ENCODE measurements around the gene CIAO2B.
"Not testable (repeated sequence)": the region's sequence is repeated elsewhere in the genome, so short reads cannot be mapped to it uniquely, and the experiment has no call there.

CIAO2B gene

DNA sequence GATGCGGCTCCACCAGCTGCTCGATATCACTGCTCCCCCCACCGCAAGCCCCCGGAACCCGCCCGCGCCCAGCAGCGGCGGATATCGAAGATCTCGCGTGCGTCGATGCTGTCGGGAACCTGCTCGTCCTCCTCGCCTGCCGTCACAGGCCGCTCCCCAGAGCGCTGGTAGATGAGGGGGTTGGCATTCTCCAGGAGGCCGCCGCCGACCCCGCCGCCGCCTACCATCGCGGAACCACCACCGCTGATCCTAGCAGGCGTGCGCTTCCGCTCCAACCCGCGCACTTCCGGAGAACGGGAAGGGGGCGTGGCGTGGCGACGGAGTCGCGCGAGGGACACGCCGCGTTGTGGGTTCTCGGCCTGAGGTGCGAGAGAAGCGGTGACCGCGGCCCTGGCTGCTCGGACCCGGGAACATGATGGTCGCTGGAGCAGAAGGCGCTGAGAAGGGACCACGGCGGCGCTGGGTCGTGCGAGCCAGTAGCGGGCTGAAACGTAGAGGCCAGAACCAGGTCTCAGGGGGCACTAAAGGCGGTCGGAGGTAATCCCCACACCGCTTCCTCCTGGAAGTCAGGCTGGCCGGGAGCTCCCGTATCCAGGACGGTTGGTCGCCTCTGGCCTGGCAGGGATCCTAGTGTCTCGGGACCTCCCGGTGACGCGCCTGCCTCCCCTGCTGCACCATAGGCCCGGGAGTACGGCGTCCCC, at the start of gene CIAO2B:
TSS of gene CIAO2B (minus strand) at position 265 of the 701 bp plus-strand sequence. CDS start at position 227, 38 bp downstream.
- no peak for FAIRE-seq

DNA sequence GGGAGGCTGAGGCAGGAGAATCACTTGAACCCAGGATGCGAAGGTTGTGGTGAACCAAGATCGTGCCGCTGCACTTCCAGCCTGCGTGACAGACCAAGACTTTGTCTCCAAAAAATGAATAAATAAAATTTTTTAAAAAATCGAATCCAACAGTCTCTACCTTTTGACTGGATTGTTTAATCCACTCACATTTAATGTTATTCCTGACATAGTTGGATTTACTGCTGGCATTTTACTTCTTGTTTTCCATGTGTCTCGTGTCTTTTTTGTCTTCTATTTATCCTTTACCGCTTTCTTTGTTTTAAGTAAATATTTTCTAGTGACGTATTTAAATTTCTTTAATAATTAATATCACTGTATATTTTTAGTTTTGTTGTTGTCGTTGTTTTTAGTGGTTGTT, 48.8 kb upstream of the CIAO2B start:
- FAIRE-seq = no peak

DNA sequence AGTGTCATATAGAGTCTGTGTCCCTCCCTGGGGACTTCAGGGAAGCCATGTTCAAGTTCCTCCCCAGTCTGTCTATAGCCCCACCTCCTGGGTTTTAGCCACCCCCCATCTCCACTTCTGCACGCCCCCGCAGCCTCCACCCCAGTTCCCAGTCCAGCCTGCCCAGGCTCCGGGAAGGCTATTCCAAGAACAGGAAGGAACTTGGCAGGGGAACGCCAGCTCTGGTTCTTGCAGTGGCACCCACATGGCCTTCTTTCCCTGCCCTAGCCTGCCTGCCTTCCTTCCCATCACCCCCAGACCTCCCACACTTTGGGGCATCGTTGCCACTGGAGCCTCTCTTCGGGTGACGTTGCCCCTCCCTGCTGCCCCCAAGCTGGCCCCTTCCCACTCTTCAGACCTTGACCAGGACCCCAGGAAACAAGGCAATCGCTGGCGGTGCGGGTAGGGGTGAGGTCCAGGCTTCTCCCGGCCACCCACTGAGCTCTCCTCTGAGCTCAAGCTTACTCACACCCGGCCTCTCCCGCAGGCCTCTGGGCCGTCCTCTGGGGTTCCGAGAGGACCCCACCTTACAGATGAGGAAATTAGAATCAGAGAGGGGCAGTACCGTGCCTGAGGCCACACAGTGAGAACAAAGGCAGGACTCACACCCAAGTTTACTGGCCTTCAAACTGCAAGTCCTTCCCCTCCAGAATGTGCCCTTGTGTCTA, 45.0 kb upstream of the CIAO2B start:
- FAIRE-seq = no peak

DNA sequence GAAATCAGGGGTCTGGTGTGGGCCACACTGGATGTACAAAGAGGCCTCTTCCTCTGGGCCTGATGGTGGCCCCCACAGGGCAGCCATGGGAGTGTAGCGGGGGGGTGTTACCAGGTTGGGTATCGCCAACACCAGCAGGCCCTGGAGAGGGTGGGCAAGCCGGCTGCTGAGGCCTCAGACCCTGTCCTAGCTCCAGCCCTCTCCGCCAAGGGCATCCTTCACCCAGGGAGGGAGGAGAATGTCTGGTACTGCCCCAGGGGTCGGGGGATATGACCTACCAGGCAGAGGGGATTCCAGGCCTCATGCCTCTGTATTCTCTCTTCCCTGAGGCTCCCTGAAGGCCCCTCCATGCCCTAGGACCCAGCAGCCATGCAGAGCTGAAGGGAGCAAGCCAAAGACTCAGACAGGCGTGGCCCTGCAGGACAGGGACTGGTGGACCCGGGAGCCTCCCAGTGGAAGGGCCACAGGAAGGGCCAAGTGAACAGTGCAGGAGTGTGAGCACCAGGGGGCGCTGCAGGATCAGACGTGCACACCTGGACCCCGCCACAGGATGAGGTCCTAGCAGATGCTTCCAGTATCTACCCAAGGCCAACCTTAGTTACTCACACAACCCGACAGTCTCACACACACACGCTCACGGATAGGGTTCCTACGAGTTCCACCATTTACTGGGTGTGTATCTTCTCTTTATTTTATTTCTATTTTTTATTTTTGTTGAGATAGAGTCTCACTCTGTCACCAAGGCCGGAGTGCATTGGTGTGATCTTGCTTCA, 43.3 kb upstream of the CIAO2B start:
- FAIRE-seq = no peak

DNA sequence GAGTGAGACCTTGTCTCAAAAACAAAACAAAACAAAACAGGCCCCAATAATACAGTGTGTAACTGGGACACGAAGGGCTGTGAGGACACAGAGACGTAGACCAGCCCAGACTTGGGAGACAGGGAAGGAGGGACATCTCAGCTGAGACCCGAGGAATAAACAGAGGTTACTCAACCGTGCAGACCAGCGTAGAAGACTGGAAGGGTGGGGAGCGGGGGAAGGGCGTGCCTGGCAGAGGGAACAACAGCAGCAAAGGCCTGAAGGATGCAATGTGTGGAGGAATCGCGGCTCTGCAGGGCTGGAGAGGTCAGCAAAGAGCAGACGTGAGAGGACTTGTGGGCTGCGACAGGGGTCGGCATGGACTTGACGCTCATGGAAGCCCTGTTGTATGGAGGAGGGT, 42.5 kb upstream of the CIAO2B start:
- FAIRE-seq = no peak

DNA sequence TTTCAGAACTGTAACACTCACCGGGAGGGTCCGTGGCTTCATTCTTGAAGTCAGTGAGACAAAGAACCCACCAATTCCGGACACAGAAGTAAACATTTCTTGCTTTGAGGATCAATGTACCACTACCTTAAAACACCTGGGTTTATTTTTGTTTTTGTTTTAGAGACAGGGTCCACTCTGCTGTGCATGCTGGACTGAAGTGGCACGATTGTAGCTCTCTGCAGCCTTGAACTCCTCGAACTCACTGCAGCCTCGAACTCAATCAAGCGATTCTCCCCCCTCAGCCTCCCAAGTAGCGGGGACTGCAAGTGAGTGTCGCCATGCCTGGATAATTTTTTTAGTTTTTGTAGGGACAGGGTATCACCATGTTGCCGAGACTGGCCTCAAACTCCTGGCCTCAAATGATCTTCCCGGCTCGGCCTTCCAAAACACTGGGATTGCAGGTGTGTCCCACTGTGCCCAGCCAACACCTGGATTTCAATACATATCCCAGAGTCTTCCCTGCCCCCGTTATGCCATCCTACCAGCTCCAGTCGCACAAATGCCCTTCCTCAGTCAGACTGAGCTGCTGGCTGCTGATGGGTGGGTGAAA, 41.2 kb upstream of the CIAO2B start:
- no peak for FAIRE-seq

DNA sequence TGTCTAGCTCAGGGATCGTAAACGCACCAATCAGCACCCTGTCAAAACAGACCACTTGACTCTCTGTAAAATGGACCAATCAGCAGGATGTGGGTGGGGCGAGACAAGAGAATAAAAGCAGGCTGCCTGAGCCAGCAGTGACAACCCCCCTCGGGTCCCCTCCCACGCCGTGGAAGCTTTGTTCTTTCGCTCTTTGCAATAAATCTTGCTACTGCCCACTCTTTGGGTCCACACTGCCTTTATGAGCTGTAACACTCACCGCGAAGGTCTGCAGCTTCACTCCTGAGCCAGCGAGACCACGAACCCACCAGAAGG, 40.7 kb upstream of the CIAO2B start:
- FAIRE-seq = not testable (repeated sequence)

DNA sequence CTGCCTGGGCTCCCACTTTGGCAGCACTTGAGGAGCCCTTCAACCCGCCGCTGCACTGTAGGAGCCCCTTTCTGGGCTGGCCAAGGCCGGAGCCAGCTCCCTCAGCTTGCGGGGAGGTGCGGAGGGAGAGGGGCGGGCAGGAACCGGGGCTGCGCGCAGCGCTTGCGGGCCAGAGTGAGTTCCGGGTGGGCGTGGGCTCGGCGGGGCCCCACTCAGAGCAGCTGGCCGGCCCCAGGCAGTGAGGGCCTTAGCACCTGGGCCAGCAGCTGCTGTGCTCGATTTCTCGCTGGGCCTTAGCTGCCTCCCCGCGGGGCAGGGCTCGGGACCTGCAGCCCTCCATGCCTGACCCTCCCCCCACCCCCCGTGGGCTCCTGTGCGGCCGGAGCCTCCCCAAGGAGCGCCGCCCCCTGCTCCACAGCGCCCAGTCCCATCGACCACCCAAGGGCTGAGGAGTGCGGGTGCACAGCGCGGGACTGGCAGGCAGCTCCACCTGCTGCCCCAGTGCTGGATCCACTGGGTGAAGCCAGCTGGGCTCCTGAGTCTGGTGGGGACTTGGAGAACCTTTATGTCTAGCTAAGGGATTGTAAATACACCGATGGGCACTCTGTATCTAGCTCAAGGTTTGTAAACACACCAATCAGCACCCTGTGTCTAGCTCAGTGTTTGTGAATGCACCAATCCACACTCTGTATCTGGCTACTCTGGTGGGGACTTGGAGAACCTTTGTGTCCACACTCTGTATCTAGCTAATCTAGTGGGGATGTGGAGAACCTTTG, 40.1 kb upstream of the CIAO2B start:
- FAIRE-seq = not testable (repeated sequence)

DNA sequence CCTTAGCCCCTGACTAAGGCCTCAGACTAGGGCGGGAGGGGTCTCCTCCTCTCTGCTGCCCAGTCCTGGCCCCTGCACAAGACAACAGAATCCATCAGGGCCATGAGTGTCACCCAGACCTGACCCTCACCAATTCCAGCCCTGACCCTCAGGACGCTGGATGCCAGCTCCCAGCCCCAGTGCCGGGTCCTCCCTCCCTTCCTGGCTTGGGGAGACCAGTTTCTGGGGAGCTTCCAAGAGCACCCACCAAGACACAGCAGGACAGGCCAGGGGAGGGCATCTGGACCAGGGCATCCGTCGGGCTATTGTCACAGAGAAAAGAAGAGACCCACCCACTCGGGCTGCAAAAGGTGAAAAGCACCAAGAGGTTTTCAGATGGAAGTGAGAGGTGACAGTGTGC, 39.5 kb upstream of the CIAO2B start:
- FAIRE-seq = no peak

DNA sequence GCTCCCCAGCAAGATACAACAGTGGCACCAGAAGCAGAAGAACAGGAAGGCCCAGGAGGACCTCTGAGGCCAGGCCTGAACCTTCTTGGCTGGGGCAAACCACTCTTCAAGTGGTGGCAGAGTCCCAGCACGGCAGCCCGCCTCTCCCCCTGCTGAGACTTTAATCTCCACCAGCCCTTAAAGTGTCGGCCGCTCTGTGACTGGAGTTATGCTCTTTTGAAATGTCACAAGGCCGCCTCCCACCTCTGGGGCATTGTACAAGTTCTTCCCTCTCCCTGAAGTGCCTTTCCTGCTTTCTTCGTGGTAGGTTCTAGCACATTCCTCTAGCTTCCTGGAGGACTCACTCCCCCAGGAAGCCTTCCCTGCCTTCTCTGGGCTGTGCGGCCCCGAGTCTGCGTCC, 38.8 kb upstream of the CIAO2B start:
- FAIRE-seq = no peak

DNA sequence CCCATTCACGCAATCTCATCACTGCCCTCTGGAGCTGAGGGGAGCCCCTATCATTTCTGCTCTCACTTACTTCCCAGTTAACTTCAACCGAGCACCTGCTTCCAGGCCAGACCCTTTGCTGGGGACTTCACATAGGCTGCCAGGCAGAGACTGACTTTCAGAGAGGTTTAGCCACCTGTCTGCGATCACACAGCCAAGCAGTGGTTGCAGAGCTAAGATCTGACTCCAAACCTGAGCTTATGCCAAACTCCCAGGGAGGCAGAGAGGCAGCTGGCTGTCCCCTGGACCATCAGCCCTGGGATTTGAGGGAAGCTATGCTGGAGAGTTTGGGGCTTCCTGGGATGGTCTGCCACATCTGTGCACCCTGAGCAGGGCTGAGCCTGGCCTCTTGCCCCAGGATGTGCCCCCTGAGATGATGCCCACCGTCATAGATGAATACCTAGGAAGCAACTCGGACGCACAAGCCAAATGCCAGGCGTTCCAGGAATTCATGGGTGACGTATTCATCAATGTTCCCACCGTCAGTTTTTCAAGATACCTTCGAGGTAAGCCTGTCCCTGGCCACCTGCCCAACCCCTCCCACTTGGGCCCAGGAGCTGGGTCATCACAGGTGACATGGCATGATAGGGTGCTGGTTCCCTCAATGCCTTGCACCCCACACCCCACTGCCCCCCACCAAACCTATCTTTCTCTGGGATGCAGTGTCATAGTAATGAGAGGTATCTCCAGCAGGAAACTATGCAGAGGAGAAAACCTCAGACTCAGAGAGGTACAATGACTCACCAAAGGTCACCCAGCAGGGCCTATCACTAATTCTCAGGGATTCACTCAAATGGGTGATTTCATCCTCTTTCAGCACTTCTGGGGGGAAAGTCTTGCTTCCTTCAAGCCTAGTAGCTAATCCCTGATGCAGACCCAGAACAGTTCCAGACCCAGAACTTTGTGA, 36.8 kb upstream of the CIAO2B start:
- FAIRE-seq = no peak

DNA sequence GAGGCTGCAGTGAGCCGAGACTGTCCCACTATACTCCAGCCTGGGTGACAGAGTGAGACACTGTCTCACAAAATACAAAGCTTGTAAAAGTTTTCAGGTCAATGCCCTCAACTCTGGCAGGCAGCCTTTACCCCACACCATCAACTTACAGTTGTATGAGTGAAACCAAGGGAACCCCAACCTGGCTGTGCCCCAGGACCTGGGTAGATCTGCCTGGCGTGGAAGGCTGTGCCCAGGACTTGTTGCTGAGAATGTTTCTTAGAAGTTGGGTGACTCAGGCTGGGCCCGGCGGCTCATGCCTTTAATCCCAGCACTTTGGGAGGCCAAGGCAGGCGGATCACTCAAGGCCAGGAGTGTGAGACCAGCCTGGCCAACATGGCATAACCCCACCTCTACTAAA, 34.6 kb upstream of the CIAO2B start:
- no peak for FAIRE-seq

DNA sequence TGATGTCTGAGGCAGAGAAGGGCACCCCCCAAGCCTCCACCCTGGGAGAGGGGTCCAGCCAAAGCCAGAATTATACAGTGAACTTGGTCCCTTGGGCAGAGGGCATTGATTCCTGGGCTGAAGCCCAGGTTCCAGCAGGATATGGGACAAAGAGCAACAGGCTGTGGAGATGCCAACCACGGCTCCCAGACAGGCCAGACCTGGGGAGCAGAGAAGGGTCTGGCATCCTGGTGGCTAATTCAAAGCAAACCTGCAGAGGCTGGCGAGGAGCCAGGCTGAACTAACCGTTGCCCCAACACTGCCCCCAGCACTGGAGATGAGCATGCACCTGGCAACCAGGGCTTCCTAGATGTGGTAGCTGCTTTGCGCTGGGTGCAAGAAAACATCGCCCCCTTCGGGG, 29.8 kb upstream of the CIAO2B start:
- FAIRE-seq = no peak

DNA sequence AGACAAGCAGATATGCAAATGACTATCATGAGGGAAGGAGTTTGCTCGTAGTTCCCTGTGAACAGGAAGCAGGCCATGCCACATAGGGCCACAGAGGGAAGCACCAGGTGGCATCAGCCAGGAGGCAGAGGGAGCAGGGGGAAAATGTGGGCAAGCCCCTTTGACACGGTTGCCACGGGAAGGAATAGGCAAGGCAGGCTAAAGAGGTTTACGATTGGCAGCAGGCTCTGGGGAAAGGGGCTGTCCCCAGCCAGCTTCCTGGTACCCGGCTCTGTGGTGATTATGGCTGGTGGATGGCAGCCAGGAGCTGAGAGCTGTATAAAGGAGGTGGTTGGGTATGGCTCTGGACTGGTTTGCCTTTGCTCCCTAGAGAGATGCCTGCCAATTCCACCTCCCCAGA, 27.7 kb upstream of the CIAO2B start:
- FAIRE-seq = no peak

DNA sequence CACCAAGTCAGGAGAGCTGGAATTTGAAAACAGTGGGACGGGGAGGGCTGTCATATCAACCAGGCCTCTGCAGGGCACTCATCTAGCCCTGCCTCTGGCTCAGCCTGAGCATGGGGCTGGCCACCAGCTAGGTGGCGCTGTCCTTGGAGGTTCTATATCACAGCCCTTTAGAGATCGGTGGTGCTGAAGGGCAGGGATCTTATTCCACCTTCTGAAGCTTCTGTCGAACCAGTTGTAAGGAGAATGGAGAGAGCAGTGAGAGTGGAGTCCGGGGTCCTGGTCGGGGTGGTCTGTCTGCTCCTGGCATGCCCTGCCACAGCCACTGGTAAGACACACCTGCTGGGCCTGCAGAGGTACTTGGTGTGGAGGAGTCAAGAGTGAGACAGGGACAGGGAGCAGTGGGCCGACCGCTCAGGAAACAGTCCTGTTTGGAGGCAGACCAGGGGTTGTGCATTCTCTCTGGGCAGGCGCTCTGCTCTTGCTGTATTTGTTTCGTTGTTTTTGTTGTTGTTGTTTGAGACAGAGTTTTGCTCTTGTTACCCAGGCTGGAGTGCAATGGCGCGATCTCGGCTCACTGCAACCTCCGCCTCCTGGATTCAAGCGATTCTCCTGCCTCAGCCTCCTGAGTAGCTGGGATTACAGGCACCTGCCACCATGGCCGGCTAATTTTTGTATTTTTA, 27.0 kb upstream of the CIAO2B start, which contains the start of gene CES3:
TSS of gene CES3 (plus strand) at position 202 of the 680 bp plus-strand sequence. CDS start at position 244, 42 bp downstream.
- FAIRE-seq = no peak

DNA sequence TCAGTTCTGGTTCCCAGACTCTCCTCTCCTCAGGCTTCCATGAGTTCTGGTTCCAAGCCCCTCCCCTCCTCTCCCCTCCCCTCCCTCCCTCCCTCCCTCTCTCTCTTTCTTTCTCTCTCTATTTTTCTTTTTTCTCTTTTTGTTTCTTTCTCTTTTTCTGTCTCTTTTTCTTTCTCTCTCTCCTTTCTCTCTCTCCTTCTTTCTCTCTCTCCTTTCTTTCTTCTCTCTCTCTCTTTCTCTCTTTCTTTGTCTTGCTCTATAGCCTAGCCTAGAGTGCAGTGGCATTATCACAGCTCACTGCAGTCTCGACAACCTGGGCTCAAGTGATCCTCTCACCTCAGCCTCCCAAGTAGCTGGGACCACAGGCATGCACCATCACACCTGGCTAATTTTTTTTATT, 26.1 kb upstream of the CIAO2B start:
- no peak for FAIRE-seq

DNA sequence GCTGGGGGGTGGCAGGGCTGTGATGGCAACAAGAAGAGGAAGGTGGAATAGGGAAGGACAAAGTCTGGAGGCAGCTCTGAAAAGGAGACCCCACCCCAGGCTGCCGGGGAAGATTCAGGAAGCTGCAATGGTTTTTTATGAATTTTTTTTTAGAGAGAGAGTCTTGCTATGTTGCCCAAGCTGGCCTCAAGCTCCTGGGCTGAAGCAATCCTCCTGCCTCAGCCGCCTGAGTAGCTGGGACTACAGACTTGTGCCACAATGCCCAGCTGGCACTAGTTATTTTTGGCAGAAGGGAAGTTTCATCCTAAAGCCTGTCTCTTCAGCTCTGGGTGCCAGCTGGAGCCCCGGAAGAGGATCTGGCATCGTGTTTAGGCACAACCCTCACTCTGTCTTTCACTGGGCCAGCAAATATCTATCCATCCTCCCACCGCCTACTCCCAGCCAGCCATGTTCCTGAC, 25.5 kb upstream of the CIAO2B start:
- FAIRE-seq = no peak

DNA sequence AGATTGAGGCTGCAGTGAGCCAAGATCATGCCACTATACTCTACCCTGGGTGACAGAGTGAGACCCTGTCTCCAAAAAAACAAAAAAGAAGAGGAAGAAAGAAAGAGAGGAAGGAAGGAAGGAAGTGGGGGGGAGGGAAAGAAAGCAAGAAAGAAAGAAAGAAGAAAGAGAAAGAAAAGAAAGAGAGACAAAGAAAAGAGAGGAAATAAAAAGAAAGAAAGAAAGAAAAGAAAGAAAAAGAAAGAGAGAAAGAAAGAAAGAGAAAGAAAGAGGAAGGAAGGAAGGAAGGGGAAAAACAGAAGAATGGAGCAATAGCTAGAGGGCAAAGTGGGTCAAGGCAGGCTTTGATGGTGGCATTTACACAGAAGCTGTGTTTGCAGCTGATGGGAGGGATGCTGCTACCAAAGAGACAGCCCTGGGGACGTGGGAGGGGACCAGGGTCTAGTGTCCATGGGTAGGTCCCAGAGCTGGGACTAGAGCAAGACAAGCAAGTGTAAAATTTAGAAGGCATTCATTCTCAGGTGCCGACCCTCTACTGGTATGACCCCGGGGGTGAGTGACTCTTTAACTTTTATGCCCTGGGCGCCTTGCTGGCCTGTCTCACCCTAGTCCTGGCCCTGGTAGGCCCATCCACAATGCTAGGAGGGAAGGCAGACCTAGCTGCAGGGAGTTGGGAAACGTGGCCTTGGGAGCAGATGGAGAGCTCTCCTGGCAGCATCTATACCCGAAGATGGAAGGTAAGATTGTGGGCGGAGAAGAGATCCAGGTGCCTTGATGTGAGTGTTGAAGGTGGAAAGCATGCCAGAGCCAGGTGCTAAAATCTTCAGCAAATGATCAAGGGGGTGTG, 24.9 kb upstream of the CIAO2B start:
- FAIRE-seq = no peak

DNA sequence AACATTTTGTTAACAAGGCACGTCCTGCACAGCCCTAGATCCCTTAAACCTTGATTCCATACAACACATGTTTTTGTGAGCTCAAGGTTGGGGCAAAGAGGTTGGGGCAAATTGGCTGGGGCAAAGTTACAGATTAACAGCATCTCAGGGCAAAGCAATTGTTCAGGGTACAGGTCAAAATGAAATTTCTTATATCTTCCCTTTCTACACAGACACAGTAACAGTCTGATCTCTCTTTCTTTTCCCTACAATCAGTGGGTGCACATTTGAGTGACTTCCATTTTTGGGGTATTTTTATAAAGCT, 21.9 kb upstream of the CIAO2B start:
- FAIRE-seq = not testable (repeated sequence)
